ENCODE results near the gene MYO16. TPM values are rescaled to one million over a fixed set of nuclear protein-coding genes. Genes with fewer than 3 reads are reported as not detected.

Gene MYO16
- polyA plus RNA-seq, 1 experiment = not detected

GRCh38 chr13:109111141-109111540 lies 481.7 kb downstream of the MYO16 start:
- ChIA-PET POLR2A (no interaction called here), CTCF (no interaction called here)

GRCh38 chr13:109113427-109113826 lies 484.0 kb downstream of the MYO16 start:
- Histone ChIP-seq H3K36me3 (ENCODE audit: control insufficient read depth, insufficient read depth, low read length) (no peaks in the 10 kb centered on the region), H3K27me3 (ENCODE audit: control insufficient read depth, insufficient read depth, low read length) (peaks cover 4% of the 10 kb centered on the region), H3K4me3 (ENCODE audit: low read depth, low read length) (no peak overlapping the region)
- CTCF ChIA-PET = interaction anchor here (1.1 kb wide), 1 partner anchor 18 kb away, joined by 3 read pairs; no protein-coding TSS in a partner anchor
- DNase-seq (ENCODE audit: low read depth) = no peak
- no peak for TF ChIP-seq CTCF (IDR thresholded peaks at IDR 0.05; ENCODE audit: insufficient read depth, low read depth, low read length)
- POLR2A ChIA-PET = no interaction called here

More at GRCh38 chr13:109111141-109111540, 481.7 kb downstream of the MYO16 start:
- DNase-seq (ENCODE audit: low read depth) = no peak
- no peak overlapping the region for H3K4me3 ChIP-seq (ENCODE audit: low read depth, low read length)
- TF ChIP-seq CTCF (IDR thresholded peaks at IDR 0.05; ENCODE audit: insufficient read depth, low read depth, low read length) = no peak
- H3K27me3 ChIP-seq (ENCODE audit: control insufficient read depth, insufficient read depth, low read length) = peaks cover 1% of the 10 kb centered on the region; the same call in 1 of the 2 replicates
- no peaks in the 10 kb centered on the region for H3K36me3 ChIP-seq (ENCODE audit: control insufficient read depth, insufficient read depth, low read length)

GRCh38 chr13:109114162-109114561 lies 484.8 kb downstream of the MYO16 start:
- ChIA-PET POLR2A (no interaction called here), CTCF (interaction anchor here (1.1 kb wide), 1 partner anchor 17 kb away, joined by 3 read pairs; no protein-coding TSS in a partner anchor)
- Histone ChIP-seq H3K4me3 (ENCODE audit: low read depth, low read length) (no peak overlapping the region), H3K27me3 (ENCODE audit: control insufficient read depth, insufficient read depth, low read length) (peaks cover 4% of the 10 kb centered on the region), H3K36me3 (ENCODE audit: control insufficient read depth, insufficient read depth, low read length) (no peaks in the 10 kb centered on the region)
- TF ChIP-seq CTCF (IDR thresholded peaks at IDR 0.05; ENCODE audit: insufficient read depth, low read depth, low read length) = no peak
- DNase-seq (ENCODE audit: low read depth) = no peak

GRCh38 chr13:109114991-109115390 lies 485.6 kb downstream of the MYO16 start:
- H3K27me3 ChIP-seq (ENCODE audit: control insufficient read depth, insufficient read depth, low read length) = peaks cover 4% of the 10 kb centered on the region
- H3K36me3 ChIP-seq (ENCODE audit: control insufficient read depth, insufficient read depth, low read length) = no peaks in the 10 kb centered on the region
- TF ChIP-seq CTCF (IDR thresholded peaks at IDR 0.05; ENCODE audit: insufficient read depth, low read depth, low read length) = no peak
- DNase-seq (ENCODE audit: low read depth) = no peak
- H3K4me3 ChIP-seq (ENCODE audit: low read depth, low read length) = no peak overlapping the region
- ChIA-PET POLR2A (no interaction called here), CTCF (no interaction called here)

GRCh38 chr13:109118521-109118920 lies 489.1 kb downstream of the MYO16 start:
- TF ChIP-seq CTCF (IDR thresholded peaks at IDR 0.05; ENCODE audit: insufficient read depth, low read depth, low read length) = no peak
- H3K36me3 ChIP-seq (ENCODE audit: control insufficient read depth, insufficient read depth, low read length) = no peaks in the 10 kb centered on the region
- H3K4me3 ChIP-seq (ENCODE audit: low read depth, low read length) = no peak overlapping the region
- ChIA-PET POLR2A (no interaction called here), CTCF (interaction anchor here (0.5 kb wide), 1 partner anchor 915 kb away, joined by 3 read pairs; no protein-coding TSS in a partner anchor)
- H3K27me3 ChIP-seq (ENCODE audit: control insufficient read depth, insufficient read depth, low read length) = peaks cover 3% of the 10 kb centered on the region
- DNase-seq (ENCODE audit: low read depth) = no peak

All from BJ (cell line).